ENCODE measurements around the gene GHRH.

Gene GHRH

GRCh38 chr20:37218976-37219375, 42.6 kb downstream of the GHRH start:
- Histone ChIP-seq H3K4me2 (no peak overlapping the region), H3K36me3 (peaks cover 97% of the 10 kb centered on the region), H3K9ac (no peak overlapping the region), H3K27me3 (no peaks in the 10 kb centered on the region), H3K4me3 (no peak overlapping the region), H3K27ac (no peak overlapping the region), H3K4me1 (no peaks in the 10 kb centered on the region), H3K9me3 (no peaks in the 10 kb centered on the region; the same call in 1 of the 2 replicates), H4K20me1 (peaks cover 29% of the 10 kb centered on the region)
- no peak for TF ChIP-seq Cebpa-rat (IDR thresholded peaks at IDR 0.05)

DNA sequence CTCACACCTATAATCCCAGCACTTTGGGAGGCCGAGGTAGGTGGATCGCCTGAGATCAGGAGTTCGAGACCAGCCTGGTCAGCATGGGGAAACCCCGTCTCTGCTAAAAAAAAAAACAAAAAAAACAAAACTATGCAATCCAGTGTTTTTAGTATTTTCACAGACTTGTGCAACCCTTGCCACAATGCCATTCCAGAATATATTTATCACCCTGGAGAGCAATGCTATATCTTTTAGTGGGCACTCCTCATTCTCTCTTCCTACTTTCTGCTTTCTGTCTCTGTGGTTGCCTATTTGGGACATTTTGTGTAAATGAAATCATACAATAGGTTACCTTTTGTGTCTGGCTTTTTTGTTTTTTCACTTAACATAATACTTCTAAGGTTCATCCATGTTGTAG, 43.2 kb downstream of the GHRH start:
- no peaks in the 10 kb centered on the region; the same call in 1 of the 2 replicates for H3K9me3 ChIP-seq
- no peak for TF ChIP-seq Cebpa-rat (IDR thresholded peaks at IDR 0.05)
- H3K36me3 ChIP-seq = peaks cover 97% of the 10 kb centered on the region
- no peaks in the 10 kb centered on the region for H3K4me1 ChIP-seq
- no peak overlapping the region for H3K4me3 ChIP-seq
- H3K9ac ChIP-seq = no peak overlapping the region
- H3K27ac ChIP-seq = no peak overlapping the region
- no peaks in the 10 kb centered on the region for H3K27me3 ChIP-seq
- H3K4me2 ChIP-seq = no peak overlapping the region
- peaks cover 29% of the 10 kb centered on the region for H4K20me1 ChIP-seq

- TF ChIP-seq Cebpa-rat (IDR thresholded peaks at IDR 0.05) = no peak
- Histone ChIP-seq H3K4me1 (no peaks in the 10 kb centered on the region), H3K9ac (no peak overlapping the region), H3K27me3 (no peaks in the 10 kb centered on the region), H3K27ac (no peak overlapping the region), H3K4me2 (no peak overlapping the region), H3K9me3 (no peaks in the 10 kb centered on the region), H3K36me3 (peaks cover 100% of the 10 kb centered on the region), H4K20me1 (peaks cover 6% of the 10 kb centered on the region; the same call in 1 of the 2 replicates), H3K4me3 (no peak overlapping the region)
These were observed 51.8 kb downstream of the GHRH start for GRCh38 chr20:37209661-37210314.

GRCh38 chr20:37209193-37209592, 52.4 kb downstream of the GHRH start:
- H3K27me3 ChIP-seq = no peaks in the 10 kb centered on the region
- TF ChIP-seq Cebpa-rat (IDR thresholded peaks at IDR 0.05) = no peak
- no peaks in the 10 kb centered on the region for H3K9me3 ChIP-seq
- H4K20me1 ChIP-seq = peaks cover 8% of the 10 kb centered on the region; the same call in 1 of the 2 replicates
- H3K4me2 ChIP-seq = no peak overlapping the region
- H3K4me3 ChIP-seq = no peak overlapping the region
- no peaks in the 10 kb centered on the region for H3K4me1 ChIP-seq
- peaks cover 100% of the 10 kb centered on the region for H3K36me3 ChIP-seq
- H3K27ac ChIP-seq = no peak overlapping the region
- H3K9ac ChIP-seq = no peak overlapping the region

GRCh38 chr20:37207171-37207570, 54.4 kb downstream of the GHRH start:
- Histone ChIP-seq H3K27ac (no peak overlapping the region), H4K20me1 (peaks cover 28% of the 10 kb centered on the region), H3K9ac (no peak overlapping the region), H3K36me3 (peaks cover 100% of the 10 kb centered on the region), H3K4me1 (no peaks in the 10 kb centered on the region), H3K4me3 (no peak overlapping the region), H3K27me3 (no peaks in the 10 kb centered on the region), H3K9me3 (no peaks in the 10 kb centered on the region), H3K4me2 (no peak overlapping the region)
- TF ChIP-seq Cebpa-rat (IDR thresholded peaks at IDR 0.05) = no peak

GRCh38 chr20:37205794-37206193, 55.8 kb downstream of the GHRH start:
- Histone ChIP-seq H3K9ac (no peak overlapping the region), H3K4me1 (no peaks in the 10 kb centered on the region), H3K27me3 (no peaks in the 10 kb centered on the region), H3K27ac (no peak overlapping the region), H3K9me3 (no peaks in the 10 kb centered on the region), H3K4me3 (no peak overlapping the region), H4K20me1 (peaks cover 41% of the 10 kb centered on the region), H3K4me2 (no peak overlapping the region), H3K36me3 (peaks cover 99% of the 10 kb centered on the region)
- no peak for TF ChIP-seq Cebpa-rat (IDR thresholded peaks at IDR 0.05)

DNA sequence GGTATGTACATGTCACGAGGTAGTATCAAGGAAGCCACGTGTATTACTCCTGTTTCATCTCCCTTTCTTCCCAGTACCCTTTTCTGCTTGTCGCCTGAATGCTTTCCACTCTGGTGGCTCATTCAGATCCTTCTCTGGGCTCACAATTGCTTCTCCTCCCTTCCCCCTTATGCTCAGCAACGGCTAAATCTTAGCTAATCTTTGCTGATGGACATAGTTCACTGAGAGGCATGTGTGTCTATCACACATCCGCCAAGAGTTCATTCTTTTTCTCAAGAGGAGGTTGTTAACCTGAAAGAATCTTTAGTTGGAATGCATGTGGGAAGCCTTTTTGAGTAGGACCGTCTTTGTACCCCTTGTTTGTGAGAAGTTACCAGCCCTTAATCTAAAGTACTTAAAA, 56.5 kb downstream of the GHRH start:
- TF ChIP-seq Cebpa-rat (IDR thresholded peaks at IDR 0.05) = no peak
- Histone ChIP-seq H4K20me1 (peaks cover 45% of the 10 kb centered on the region), H3K4me3 (no peak overlapping the region), H3K36me3 (peaks cover 99% of the 10 kb centered on the region), H3K4me1 (no peaks in the 10 kb centered on the region), H3K4me2 (no peak overlapping the region), H3K27me3 (no peaks in the 10 kb centered on the region), H3K27ac (no peak overlapping the region), H3K9me3 (no peaks in the 10 kb centered on the region), H3K9ac (no peak overlapping the region)

DNA sequence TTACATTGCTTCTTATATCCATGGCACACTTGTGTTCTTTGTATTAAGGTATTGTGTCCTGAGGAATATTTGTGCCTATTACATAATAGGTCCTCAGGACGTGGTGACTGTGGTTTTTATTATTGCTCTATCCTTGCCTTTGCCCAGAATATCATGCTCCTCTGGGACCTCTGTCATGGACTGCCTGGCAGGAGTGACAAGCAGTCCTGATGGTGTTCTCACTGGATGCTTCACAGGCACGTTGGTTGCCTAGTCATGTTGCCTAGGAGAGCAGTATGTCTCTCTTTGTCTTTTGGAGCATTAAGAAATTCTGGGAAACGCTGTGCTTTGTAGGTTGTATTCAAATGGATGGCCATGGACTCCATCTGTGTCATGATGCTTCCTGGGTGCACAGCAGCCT, 57.6 kb downstream of the GHRH start:
- H3K9me3 ChIP-seq = no peaks in the 10 kb centered on the region
- peaks cover 50% of the 10 kb centered on the region for H4K20me1 ChIP-seq
- no peak overlapping the region for H3K4me2 ChIP-seq
- TF ChIP-seq Cebpa-rat (IDR thresholded peaks at IDR 0.05) = no peak
- no peaks in the 10 kb centered on the region for H3K27me3 ChIP-seq
- H3K9ac ChIP-seq = no peak overlapping the region
- H3K4me3 ChIP-seq = no peak overlapping the region
- H3K27ac ChIP-seq = no peak overlapping the region
- H3K36me3 ChIP-seq = peaks cover 99% of the 10 kb centered on the region
- H3K4me1 ChIP-seq = no peaks in the 10 kb centered on the region

DNA sequence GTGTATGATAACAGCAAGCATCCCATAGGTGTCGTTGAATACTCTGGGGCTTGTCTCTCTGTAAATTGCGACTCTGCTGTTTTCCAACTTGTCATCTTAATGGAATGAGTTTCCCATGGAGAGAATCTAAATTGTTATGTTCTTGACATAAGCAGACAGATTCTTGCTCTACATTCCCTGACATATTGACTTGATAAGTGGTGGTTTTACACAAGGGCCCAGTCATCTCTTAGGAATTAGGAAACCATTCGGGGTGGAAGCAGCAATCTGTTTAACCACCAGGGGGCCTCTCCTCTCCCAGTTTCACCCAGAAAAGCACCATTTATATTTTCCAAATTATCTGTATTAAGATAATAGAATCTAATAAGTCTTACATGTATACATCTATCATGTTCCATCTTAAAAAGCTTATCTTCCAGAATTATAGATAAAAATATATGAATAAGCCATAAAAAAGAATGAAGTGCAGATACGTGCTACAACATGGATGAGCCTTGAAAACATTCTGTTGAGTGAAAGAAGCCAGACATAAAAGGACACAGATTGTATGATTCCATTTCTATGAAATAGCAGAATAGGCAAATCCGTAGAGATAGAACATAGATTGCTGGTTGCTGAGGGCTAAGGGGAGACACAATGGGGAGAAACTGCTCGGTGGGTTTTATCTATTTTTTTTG, 59.2 kb downstream of the GHRH start:
- no peak for TF ChIP-seq Cebpa-rat (IDR thresholded peaks at IDR 0.05)
- Histone ChIP-seq H3K27ac (no peak overlapping the region), H3K36me3 (peaks cover 99% of the 10 kb centered on the region), H3K9ac (no peak overlapping the region), H3K9me3 (no peaks in the 10 kb centered on the region), H3K4me2 (no peak overlapping the region), H3K4me1 (no peaks in the 10 kb centered on the region), H3K27me3 (no peaks in the 10 kb centered on the region), H4K20me1 (peaks cover 67% of the 10 kb centered on the region), H3K4me3 (no peak overlapping the region)

GRCh38 chr20:37201827-37202162, 59.8 kb downstream of the GHRH start:
- H3K4me3 ChIP-seq = no peak overlapping the region
- H3K9ac ChIP-seq = no peak overlapping the region
- no peaks in the 10 kb centered on the region for H3K4me1 ChIP-seq
- no peak overlapping the region for H3K27ac ChIP-seq
- peaks cover 99% of the 10 kb centered on the region for H3K36me3 ChIP-seq
- no peaks in the 10 kb centered on the region for H3K9me3 ChIP-seq
- H3K27me3 ChIP-seq = no peaks in the 10 kb centered on the region
- H3K4me2 ChIP-seq = no peak overlapping the region
- peaks cover 73% of the 10 kb centered on the region for H4K20me1 ChIP-seq
- TF ChIP-seq Cebpa-rat (IDR thresholded peaks at IDR 0.05) = no peak
